ES-I3 (cell line): ENCODE results near the gene MRPL49.
"Not testable (repeated sequence)": the region's sequence is repeated elsewhere in the genome, so short reads cannot be mapped to it uniquely, and the experiment has no call there.

ENCODE experiments used
- H3K36me3 ChIP-seq: 2 replicates; pipeline ENCODE4 v1.6.1; 2013; ENCODE audit warnings: mild to moderate bottlenecking, low read length, control low read depth, moderate library complexity; ENCODE audit not compliant: insufficient read depth
- H3K4me1 ChIP-seq: 2 replicates; pipeline ENCODE4 v1.6.1; 2013; ENCODE audit warnings: mild to moderate bottlenecking, control low read depth, low read length; ENCODE audit not compliant: insufficient read depth
- H3K9ac ChIP-seq: 2 replicates; pipeline ENCODE4 v1.6.1; 2013; ENCODE audit warnings: low read depth, mild to moderate bottlenecking, low read length, moderate library complexity
- H3K9me3 ChIP-seq: 2 replicates; pipeline ENCODE4 v1.6.1; 2013; ENCODE audit warnings: mild to moderate bottlenecking, low read length, moderate library complexity; ENCODE audit not compliant: control insufficient read depth, insufficient read depth

The MRPL49 gene

DNA sequence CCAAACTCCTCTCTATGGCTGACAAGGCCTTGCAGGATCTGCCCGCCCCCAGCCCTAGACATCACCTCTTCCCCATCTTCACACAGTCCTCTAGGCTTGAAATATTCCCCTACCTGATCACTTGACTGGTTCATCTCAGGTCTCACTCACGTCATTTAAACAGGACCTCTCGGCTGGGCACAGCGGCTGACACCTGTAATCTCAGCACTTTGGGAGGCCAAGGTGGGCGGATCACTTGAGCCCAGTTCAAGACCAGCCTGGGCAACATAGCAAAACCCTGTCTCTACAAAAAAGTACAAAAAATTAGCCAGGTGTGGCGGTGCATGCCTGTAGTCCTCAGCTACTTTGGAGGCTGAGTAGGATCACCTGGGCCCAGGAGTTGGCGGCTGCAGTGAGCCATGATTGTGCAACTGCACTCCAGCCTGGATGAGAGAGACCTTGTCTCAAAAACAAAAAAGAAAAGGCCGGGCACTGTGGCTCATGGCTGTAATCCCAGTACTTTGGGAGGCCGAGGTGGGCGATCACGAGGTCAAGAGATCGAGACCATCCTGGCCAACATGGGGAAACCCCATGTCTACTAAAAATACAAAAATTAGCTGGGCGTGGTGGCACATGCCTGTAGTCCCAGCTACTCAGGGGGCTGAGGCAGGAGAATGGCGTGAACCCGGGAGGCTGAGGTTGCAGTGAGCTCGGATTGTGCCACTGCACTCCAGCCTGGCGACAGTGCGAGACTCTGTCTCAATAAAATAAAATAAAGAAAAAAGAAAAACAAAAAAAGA, 3.0 kb upstream of the MRPL49 start:
- not testable (repeated sequence) for H3K4me1 ChIP-seq
- H3K36me3 ChIP-seq: peaks cover 18% of the 10 kb centered on the region

DNA sequence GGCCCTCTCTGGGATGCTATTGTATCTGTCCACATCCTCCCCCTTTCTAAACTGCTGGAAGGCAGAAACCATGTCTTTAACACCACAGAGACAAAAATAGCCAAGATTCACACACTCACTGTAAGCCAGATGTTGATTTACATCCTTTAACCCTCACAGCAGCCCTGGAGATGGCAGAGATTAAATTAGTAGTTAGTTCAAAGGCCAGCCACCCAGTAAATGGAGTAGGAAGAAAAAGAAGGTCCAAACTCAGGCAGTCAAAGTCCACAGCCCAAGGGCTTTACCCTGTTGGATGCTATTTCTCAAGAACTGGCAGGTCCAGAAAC, 2.5 kb upstream of the MRPL49 start:
- Histone ChIP-seq H3K36me3 (peaks cover 19% of the 10 kb centered on the region), H3K4me1 (no peaks in the 10 kb centered on the region), H3K9ac (no peak overlapping the region), H3K9me3 (no peaks in the 10 kb centered on the region)

More for the DNA sequence above, 3.0 kb upstream of the MRPL49 start:
- not testable (repeated sequence) for H3K9ac ChIP-seq, H3K9me3 ChIP-seq

DNA sequence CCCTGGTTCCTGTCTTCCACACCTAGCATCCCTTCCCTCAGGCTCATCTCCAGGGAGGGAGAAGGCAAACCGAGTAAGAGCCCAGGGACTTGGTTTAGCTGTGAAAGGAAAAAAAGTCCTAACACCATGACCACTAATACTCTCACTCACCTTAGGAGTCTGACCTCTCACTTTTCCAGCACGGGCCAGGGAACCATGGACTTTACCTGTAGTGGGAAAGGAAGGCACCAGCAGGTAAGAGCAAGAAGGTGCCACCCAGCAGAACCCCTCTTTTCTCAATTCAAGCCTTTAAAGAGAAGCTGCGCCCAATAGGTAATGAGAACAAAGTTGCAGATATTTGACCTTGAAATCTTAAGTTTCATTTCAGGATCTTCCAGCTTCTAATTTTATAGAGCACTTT, 1.3 kb upstream of the MRPL49 start:
- peaks cover 24% of the 10 kb centered on the region for H3K36me3 ChIP-seq
- H3K9ac ChIP-seq: peak overlapping the region; percentile 79
- no peaks in the 10 kb centered on the region for H3K9me3 ChIP-seq
- H3K4me1 ChIP-seq: no peaks in the 10 kb centered on the region

DNA sequence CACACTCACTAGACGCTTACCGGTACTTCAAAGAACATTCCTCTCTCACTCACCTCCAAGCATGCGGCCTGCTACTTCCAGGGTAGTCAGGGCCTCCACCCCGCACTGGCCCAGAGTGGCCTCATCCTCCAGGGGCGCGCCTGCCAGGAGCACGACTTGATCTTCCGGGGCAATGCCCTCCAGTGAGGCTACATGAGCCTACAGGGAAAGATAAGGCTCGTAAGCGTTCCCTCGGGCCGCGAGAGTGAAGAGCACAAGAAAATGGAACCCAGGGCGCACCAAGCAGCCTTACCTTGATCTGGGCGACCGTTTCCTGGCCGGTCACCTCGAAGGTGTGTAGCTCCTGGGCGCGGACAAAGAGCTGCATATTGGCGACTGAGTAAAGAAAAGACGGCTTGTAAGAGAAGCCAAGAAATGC, 665 bp upstream of the MRPL49 start:
- peak overlapping the region; percentile 79 for H3K9ac ChIP-seq
- H3K9me3 ChIP-seq: no peaks in the 10 kb centered on the region
- no peaks in the 10 kb centered on the region for H3K4me1 ChIP-seq
- H3K36me3 ChIP-seq: peaks cover 27% of the 10 kb centered on the region

DNA sequence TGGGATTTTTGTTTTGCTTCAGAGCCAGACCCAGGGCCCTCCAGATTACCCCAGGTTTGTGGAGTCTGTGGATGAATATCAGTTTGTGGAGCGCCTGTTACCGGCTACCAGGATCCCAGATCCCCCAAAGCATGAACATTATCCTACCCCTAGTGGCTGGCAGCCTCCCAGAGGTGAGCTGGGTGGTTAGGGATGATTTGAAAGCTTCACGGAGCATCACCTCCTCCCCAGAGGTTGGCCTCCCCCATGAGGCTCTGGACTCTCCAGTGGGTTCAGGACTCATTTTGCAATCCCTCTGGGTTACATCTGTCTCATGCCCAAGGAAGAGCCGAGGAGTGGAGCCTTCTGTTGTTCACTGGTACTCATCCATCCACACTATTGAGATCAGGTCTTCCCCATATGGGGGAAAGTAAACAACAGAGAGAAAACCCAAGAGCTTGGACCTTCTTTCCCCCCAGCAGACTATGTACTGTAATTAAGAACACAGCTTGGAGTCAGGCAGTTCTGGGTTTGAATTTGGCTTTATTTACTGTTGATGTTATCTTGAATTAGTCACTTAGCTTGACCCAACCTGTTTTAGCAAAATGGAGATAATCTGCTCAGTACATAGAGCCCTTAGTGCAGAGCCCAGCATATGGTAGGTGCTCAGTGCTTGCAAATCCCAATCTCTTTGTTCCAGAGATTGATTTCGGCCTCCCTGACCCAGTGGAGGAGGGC, 2.5 kb downstream of the MRPL49 start:
- Histone ChIP-seq H3K9me3 (no peaks in the 10 kb centered on the region), H3K36me3 (peaks cover 29% of the 10 kb centered on the region), H3K9ac (no peak overlapping the region), H3K4me1 (no peaks in the 10 kb centered on the region)

DNA sequence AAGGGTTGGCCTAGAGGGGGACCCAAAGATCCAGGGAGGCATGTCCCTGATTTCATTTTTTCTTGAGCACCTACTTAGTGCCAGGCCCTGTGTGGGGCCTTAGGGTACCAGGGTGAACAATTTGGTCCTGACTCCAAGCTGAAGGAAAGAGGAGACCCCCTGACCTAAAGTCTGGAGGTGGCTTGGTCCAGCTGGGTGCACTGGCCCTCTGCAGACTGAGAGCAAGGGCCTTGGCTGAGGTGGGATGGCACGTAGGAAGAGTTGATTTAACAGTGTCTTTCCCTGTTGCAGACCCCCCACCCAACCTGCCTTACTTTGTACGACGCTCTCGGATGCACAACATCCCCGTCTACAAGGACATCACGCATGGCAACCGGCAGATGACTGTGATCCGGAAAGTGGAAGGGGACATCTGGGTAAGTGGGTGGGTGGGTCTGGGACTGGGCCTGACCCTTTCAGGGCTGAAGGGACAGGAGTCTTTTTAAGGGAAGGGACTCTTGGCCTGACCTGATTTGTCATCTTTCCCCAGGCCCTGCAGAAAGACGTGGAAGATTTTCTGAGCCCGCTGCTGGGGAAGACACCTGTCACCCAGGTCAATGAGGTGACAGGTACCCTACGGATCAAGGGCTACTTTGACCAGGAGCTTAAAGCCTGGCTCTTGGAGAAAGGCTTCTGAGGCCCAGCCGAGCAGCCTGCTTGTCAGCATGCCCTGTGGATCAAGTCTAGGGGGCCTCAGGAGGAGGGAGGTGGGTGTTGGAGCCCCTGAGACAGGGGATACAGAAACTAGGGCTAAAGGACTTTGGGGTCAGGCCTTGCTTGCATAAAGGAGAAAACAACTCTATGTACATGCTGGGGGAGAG, 3.3 kb downstream of the MRPL49 start:
- H3K36me3 ChIP-seq: peaks cover 22% of the 10 kb centered on the region
- no peaks in the 10 kb centered on the region for H3K9me3 ChIP-seq
- no peaks in the 10 kb centered on the region for H3K4me1 ChIP-seq
- no peak overlapping the region for H3K9ac ChIP-seq

DNA sequence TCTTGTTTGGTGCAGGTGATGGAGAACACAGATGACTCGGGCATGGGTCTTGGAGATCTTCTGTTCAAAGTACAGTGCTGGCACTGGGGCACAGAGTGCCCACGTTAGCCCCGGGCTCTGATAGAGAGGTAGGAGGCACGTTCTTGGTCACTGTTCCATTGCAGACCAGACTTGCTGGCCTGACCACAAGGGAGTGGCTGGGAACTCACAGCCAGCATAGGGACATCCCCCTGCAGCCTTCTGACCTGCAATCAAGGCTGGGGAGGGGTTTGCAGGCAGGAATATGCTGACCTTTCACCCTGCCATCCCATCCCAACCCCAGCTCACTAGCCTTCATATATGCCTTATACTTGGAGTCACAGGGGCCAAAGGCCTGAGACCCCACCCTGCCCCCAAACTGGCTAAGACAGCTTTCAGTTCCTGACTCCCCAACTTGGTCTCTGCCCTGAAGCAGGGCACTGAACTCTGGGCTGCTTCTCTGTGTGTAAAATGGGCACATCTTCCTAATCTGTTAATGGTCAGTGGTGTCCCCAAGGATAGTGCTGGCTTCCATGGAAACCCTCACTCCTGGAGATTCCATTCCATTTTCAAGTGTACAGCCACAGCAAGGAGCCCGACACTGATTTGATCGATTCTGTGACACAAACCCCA, 4.6 kb downstream of the MRPL49 start:
- Histone ChIP-seq H3K4me1 (no peaks in the 10 kb centered on the region), H3K9ac (no peak overlapping the region), H3K9me3 (no peaks in the 10 kb centered on the region), H3K36me3 (peaks cover 21% of the 10 kb centered on the region)

DNA sequence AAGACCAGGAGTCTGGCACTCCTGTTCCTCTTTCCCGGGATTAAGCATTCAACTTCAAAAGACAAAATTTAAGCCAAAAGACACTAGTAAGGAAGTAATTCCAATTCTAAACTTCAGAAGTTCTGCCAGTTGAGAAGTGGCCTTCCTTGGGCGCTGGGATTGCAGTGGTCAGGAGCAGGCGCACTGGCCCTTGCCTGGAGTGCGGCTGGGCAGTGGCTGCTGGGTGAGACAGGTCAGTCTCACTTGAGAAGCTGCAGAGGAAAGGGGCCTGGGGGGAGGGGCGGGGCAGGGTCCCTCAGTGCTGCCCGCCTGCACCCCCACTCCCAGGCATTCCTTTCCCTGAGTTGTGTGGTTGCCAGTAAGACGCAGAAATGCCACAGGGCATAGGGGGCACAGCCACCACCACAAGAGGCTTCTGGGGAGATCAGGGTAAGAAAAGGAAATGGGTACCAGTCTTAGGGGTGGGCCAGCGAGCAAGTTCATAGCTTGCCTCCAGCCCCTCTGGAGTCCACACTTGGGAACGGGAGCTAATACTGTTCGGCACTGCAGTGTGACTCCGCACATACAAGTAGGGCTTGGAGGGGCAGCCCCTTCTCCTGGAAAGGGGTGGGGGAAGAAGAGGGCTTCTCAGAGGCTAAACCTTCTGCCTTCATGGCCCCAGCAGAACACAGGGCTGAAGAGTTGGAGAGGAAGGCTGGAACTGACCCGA, 5.5 kb downstream of the MRPL49 start:
- no peak overlapping the region for H3K9ac ChIP-seq
- peaks cover 21% of the 10 kb centered on the region for H3K36me3 ChIP-seq
- H3K4me1 ChIP-seq: no peaks in the 10 kb centered on the region
- H3K9me3 ChIP-seq: no peaks in the 10 kb centered on the region

DNA sequence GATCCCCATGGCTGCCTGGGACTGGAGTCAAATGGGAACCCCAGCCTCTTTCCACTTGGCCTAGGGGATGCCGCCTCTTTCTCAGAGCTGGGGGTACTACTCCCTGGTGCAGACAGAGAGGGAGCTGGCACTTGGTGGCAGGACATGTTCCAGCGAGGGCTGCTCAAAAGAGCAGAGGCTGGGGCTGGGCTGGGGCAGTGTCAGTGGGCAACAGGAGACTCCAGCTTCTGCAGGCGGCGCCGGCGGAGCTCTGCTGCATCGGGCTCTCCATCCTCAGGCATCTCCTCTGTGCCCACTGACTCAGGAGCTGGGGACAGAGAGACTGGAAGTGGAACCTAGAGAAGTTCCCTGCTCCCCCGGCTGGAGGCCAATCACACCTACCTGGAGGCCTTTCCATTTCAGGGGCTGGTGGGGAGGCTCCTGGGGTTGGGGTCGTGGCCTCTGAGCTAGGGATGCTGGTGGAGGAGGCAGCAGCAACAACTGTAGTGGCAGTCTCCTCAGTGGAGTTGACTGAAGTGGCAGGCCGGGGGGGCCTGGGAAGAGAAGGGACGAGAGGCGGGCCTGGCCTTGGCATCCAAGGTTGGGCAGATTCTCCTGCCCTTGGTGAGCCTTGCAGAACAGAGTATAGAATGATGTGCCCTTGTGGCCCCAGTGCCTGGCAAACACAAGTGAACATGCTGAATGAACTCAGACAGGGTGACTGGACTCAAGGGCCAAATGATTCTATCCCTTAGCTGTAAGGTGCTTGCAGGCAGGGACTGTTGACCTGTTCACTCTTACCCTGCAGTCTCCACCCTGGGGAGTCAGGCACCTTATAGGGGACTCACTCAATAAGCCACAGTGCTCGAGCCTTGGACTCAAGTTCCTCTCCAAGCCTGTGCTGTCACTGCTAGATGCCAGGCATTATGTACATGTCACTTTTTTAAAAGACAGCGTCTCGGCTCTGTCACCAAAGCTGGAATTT, 6.3 kb downstream of the MRPL49 start:
- Histone ChIP-seq H3K9ac (no peak overlapping the region), H3K36me3 (peaks cover 21% of the 10 kb centered on the region), H3K4me1 (no peaks in the 10 kb centered on the region), H3K9me3 (no peaks in the 10 kb centered on the region)

DNA sequence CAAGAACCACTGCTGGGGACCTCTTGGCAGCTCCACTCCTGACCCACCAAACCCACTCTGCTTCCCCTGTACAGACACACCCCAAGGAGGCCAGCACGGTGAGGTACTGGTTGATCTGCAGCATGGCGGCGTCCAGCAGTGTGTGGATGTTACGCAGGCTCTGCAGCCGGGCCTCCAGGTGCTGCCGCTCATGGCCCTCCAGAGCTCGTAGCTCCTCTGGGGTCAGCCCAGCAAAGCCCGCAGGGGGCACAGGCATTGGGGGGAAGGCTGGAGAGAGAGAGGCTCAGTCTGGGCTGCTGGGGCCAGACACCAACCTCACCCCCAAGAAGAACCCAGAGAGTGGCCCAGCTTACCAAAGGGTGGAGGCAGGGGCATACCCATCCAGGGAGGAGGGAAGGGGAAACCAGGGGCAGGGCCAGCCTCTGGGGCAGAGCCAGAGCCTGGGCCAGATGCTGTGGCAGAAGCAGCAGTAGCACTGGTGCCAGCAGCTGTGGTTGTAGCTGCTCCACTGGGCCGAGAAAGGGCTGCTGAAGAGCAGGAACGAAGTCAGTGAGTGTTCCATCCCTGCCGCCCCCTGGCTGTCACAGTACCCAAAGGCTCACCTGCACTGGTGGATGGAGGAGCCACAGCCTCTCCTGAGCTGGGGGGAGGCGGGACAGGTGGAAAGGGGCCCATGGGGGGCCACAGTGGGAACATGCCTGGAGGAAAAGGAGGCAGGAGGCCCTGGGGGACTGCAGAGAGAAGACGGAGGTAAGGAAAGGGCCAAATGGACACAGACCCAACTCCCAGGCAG, 7.7 kb downstream of the MRPL49 start:
- Histone ChIP-seq H3K36me3 (peaks cover 18% of the 10 kb centered on the region), H3K9ac (no peak overlapping the region), H3K9me3 (no peaks in the 10 kb centered on the region), H3K4me1 (no peaks in the 10 kb centered on the region)

DNA sequence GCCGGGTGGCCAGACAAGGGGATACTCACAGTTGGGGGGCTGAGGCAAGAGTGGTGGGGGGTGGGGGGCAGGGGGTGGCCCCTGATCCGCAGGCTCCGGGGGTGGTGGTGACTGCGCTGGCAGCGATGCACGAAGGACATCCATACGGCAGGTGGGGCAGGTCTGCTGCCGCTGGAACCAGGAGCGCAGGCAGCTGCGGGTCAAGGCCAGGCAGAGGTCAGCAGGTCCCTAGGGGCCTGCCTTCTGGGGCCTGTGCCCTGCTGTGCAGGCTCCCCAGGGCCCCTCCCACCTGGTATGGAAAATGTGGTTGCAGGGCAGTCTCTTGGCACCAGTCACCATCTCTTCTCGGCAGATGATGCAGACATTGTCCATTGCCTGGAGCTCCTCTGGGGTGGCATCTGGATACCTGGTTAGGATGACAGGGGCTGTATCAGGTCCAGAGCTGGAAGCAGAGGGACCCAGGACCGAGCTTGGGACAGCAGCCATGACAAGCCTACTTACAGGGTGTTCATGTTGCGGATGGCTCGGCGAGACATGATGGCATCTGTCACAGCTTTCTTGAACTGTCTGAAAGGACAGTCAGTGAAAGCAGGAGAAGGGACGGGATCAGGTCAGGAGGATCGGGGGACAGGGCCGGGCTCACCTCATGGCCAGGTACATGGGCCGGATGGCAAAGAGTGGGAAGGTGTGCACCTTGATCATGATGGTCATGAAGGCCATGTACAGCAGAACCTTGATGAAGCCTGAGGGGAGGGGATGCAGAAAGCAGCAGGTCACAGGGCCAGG, 8.7 kb downstream of the MRPL49 start:
- Histone ChIP-seq H3K4me1 (no peaks in the 10 kb centered on the region), H3K9me3 (no peaks in the 10 kb centered on the region), H3K36me3 (peaks cover 15% of the 10 kb centered on the region), H3K9ac (no peak overlapping the region)

DNA sequence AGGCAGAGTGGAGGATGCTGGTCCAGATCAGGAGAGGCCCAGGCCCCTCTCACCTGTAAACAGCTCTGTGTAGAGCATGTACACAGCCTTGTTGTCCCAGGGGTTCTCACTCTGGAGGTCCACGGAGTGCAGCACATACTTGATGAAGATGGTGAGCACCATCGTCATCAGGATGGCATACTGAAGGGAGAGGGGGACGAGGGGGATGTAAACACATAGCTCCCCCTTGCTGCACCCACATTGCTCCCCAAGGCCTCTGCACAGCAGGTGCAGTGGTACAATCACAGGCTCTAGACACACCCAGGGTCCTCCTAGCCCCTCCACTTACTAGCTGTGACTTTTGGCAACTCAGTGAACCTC, 9.3 kb downstream of the MRPL49 start:
- Histone ChIP-seq H3K4me1 (no peaks in the 10 kb centered on the region), H3K36me3 (peaks cover 12% of the 10 kb centered on the region), H3K9me3 (no peaks in the 10 kb centered on the region), H3K9ac (no peak overlapping the region)
